Activated CD4-positive, alpha-beta memory T cell treated with anti-CD3 and anti-CD28 coated beads for 36 hours (primary cell): ENCODE measurements around the gene SLC25A17. TPM values are rescaled to one million over a fixed set of nuclear protein-coding genes. Genes with fewer than 3 reads are reported as not detected.
"Not testable (repeated sequence)": the region's sequence is repeated elsewhere in the genome, so short reads cannot be mapped to it uniquely, and the experiment has no call there.

ENCODE experiments used
- CTCF ChIA-PET: fragments of 350-600 bp; sonication (Branson Sonifier 250); formaldehyde crosslinking; loops from one replicate; lab custom pipeline; 2021; ENCODE audit warnings: antibody characterized with exemption, inconsistent platforms; lab: Charles Lee
- POLR2A ChIA-PET: fragments of 350-600 bp; sonication (Branson Sonifier 250); formaldehyde crosslinking; loops from one replicate; lab custom pipeline; 2021; ENCODE audit warnings: antibody characterized with exemption; lab: Charles Lee
- DNase-seq: peaks from one replicate; pipeline ENCODE4 v3.0.0-alpha.2; 2020
- H3K27ac Mint-ChIP-seq: one replicate; pipeline ENCODE4 v1.8.0; 2021; ENCODE audit warnings: mixed read lengths
- H3K27me3 Mint-ChIP-seq: one replicate; pipeline ENCODE4 v1.8.0; 2021; ENCODE audit warnings: mixed read lengths
- H3K36me3 Mint-ChIP-seq: one replicate; pipeline ENCODE4 v1.8.0; 2021; ENCODE audit warnings: mixed read lengths
- H3K4me1 Mint-ChIP-seq: one replicate; pipeline ENCODE4 v1.8.0; 2021; ENCODE audit warnings: low read depth, mixed read lengths
- H3K4me3 Mint-ChIP-seq: one replicate; pipeline ENCODE4 v1.8.0; 2021; ENCODE audit warnings: mild to moderate bottlenecking, mixed read lengths
- H3K9me3 Mint-ChIP-seq: one replicate; pipeline ENCODE4 v1.8.0; 2021; ENCODE audit warnings: mixed read lengths
- intact Hi-C: fragments of 100-400 bp; cut with micrococcal nuclease; formaldehyde crosslinking; loops from one replicate; pipeline ENCODE4 v1.15.1; 2023
- total RNA-seq, 2 experiments: library from RNA; stranded (reverse); gene quantifications; one replicate each; pipeline ENCODE4 v1.2.3, GENCODE V29; 2021

The SLC25A17 gene
- total RNA-seq, 2 experiments from 2014 or later, result 29.3 to 30.8 TPM

GRCh38 chr22:40853961-40854360 lies 34.8 kb upstream of the SLC25A17 start:
- H3K4me1 Mint-ChIP-seq, result peaks cover 54% of the 10 kb centered on the region
- ChIA-PET CTCF (interaction anchor here (1.1 to 1.5 kb wide), 4 partner anchors 15 to 171 kb away, joined by 3 to 12 read pairs (median 6); no protein-coding TSS in a partner anchor), POLR2A (interaction anchor here (2.1 kb wide), 1 partner anchor 23 kb away, joined by 5 read pairs; no protein-coding TSS in a partner anchor)

GRCh38 chr22:40853333-40853732 lies 34.2 kb upstream of the SLC25A17 start:
- H3K9me3 Mint-ChIP-seq, result no peaks in the 10 kb centered on the region
- H3K27ac Mint-ChIP-seq, result no peak overlapping the region
- DNase-seq, result no peak
- ChIA-PET CTCF (interaction anchor here (0.6 to 1.8 kb wide), 4 partner anchors 14 to 171 kb away, joined by 3 to 5 read pairs (median 3); no protein-coding TSS in a partner anchor), POLR2A (interaction anchor here (2.1 kb wide), 1 partner anchor 22 kb away, joined by 5 read pairs; no protein-coding TSS in a partner anchor)
- H3K4me1 Mint-ChIP-seq, result peaks cover 51% of the 10 kb centered on the region
- H3K36me3 Mint-ChIP-seq, result peaks cover 6% of the 10 kb centered on the region
- intact Hi-C loops, result loop anchor here (10.0 kb wide), 1 partner anchor 809 kb away; no protein-coding TSS in a partner anchor
- no peaks in the 10 kb centered on the region for H3K27me3 Mint-ChIP-seq
- no peak overlapping the region for H3K4me3 Mint-ChIP-seq

More at GRCh38 chr22:40853961-40854360, 34.8 kb upstream of the SLC25A17 start:
- intact Hi-C loops, result loop anchor here (10.0 kb wide), 1 partner anchor 809 kb away; no protein-coding TSS in a partner anchor
- DNase-seq, result no peak
- Mint-ChIP-seq H3K36me3 (peaks cover 6% of the 10 kb centered on the region), H3K4me3 (no peak overlapping the region), H3K27ac (no peak overlapping the region), H3K9me3 (no peaks in the 10 kb centered on the region), H3K27me3 (no peaks in the 10 kb centered on the region)

GRCh38 chr22:40845816-40846215 lies 26.7 kb upstream of the SLC25A17 start:
- Mint-ChIP-seq H3K4me1 (peaks cover 13% of the 10 kb centered on the region), H3K36me3 (peaks cover 31% of the 10 kb centered on the region)
- DNase-seq, POLR2A ChIA-PET, H3K9me3 Mint-ChIP-seq, CTCF ChIA-PET, H3K27ac Mint-ChIP-seq, intact Hi-C loops, H3K27me3 Mint-ChIP-seq, H3K4me3 Mint-ChIP-seq: not testable (repeated sequence)

- H3K36me3 Mint-ChIP-seq, result peaks cover 34% of the 10 kb centered on the region
- H3K4me1 Mint-ChIP-seq, result peaks cover 8% of the 10 kb centered on the region
- no peaks in the 10 kb centered on the region for H3K27me3 Mint-ChIP-seq
- intact Hi-C loops, result no loop called here
- no peaks in the 10 kb centered on the region for H3K9me3 Mint-ChIP-seq
- no peak for DNase-seq
- ChIA-PET POLR2A (no interaction called here), CTCF (no interaction called here)
- H3K27ac Mint-ChIP-seq, result no peak overlapping the region
- H3K4me3 Mint-ChIP-seq, result no peak overlapping the region
These were observed 25.8 kb upstream of the SLC25A17 start for GRCh38 chr22:40844951-40845350.

GRCh38 chr22:40838486-40838885 lies 19.3 kb upstream of the SLC25A17 start:
- DNase-seq, result no peak
- no peaks in the 10 kb centered on the region for H3K27me3 Mint-ChIP-seq
- peaks cover 8% of the 10 kb centered on the region for H3K4me1 Mint-ChIP-seq
- H3K9me3 Mint-ChIP-seq, result no peaks in the 10 kb centered on the region
- H3K4me3 Mint-ChIP-seq, result no peak overlapping the region
- CTCF ChIA-PET, result interaction anchor here (1.6 kb wide), 1 partner anchor 15 kb away, joined by 3 read pairs; no protein-coding TSS in a partner anchor
- H3K27ac Mint-ChIP-seq, result no peak overlapping the region
- POLR2A ChIA-PET, result no interaction called here
- intact Hi-C loops, result no loop called here
- peaks cover 47% of the 10 kb centered on the region for H3K36me3 Mint-ChIP-seq

- H3K27me3 Mint-ChIP-seq, result no peaks in the 10 kb centered on the region
- intact Hi-C loops, result no loop called here
- ChIA-PET CTCF (interaction anchor here (0.8 to 0.9 kb wide), 2 partner anchors 16 to 152 kb away, joined by 3 to 4 read pairs; no protein-coding TSS in a partner anchor), POLR2A (interaction anchor here (0.6 kb wide), 1 partner anchor 92 kb away, joined by 3 read pairs; no protein-coding TSS in a partner anchor)
- H3K36me3 Mint-ChIP-seq, result peaks cover 41% of the 10 kb centered on the region
- H3K4me3 Mint-ChIP-seq, result no peak overlapping the region
- H3K4me1 Mint-ChIP-seq, result no peaks in the 10 kb centered on the region
- H3K9me3 Mint-ChIP-seq, result no peaks in the 10 kb centered on the region
- DNase-seq, result no peak
- no peak overlapping the region for H3K27ac Mint-ChIP-seq
These were observed 15.5 kb upstream of the SLC25A17 start for GRCh38 chr22:40834619-40835018.

- Mint-ChIP-seq H3K4me3 (no peak overlapping the region), H3K27ac (no peak overlapping the region), H3K27me3 (no peaks in the 10 kb centered on the region), H3K9me3 (no peaks in the 10 kb centered on the region), H3K36me3 (peaks cover 31% of the 10 kb centered on the region), H3K4me1 (no peaks in the 10 kb centered on the region)
- no peak for DNase-seq
- intact Hi-C loops, result no loop called here
- POLR2A ChIA-PET, result no interaction called here
- CTCF ChIA-PET, result interaction anchor here (1.3 kb wide), 1 partner anchor 146 kb away, joined by 3 read pairs; no protein-coding TSS in a partner anchor
These were observed 10.0 kb upstream of the SLC25A17 start for GRCh38 chr22:40829131-40829530.

- Mint-ChIP-seq H3K4me3 (no peak overlapping the region), H3K9me3 (no peaks in the 10 kb centered on the region), H3K4me1 (no peaks in the 10 kb centered on the region), H3K27ac (no peak overlapping the region), H3K27me3 (no peaks in the 10 kb centered on the region), H3K36me3 (peaks cover 24% of the 10 kb centered on the region)
- no peak for DNase-seq
- ChIA-PET POLR2A (no interaction called here), CTCF (no interaction called here)
- intact Hi-C loops, result no loop called here
These were observed 8.0 kb upstream of the SLC25A17 start for GRCh38 chr22:40826984-40827741.

GRCh38 chr22:40826292-40826691 lies 7.1 kb upstream of the SLC25A17 start:
- peaks cover 22% of the 10 kb centered on the region for H3K36me3 Mint-ChIP-seq
- intact Hi-C loops, H3K9me3 Mint-ChIP-seq, H3K27me3 Mint-ChIP-seq, H3K4me1 Mint-ChIP-seq, H3K27ac Mint-ChIP-seq, POLR2A ChIA-PET, CTCF ChIA-PET, DNase-seq, H3K4me3 Mint-ChIP-seq: not testable (repeated sequence)

GRCh38 chr22:40823426-40823825 lies 4.3 kb upstream of the SLC25A17 start:
- CTCF ChIA-PET, result interaction anchor here (1.4 to 2.0 kb wide), 2 partner anchors 16 to 140 kb away, joined by 3 to 5 read pairs; no protein-coding TSS in a partner anchor
- no peak for DNase-seq
- H3K27me3 Mint-ChIP-seq, result no peaks in the 10 kb centered on the region
- POLR2A ChIA-PET, result no interaction called here
- H3K4me1 Mint-ChIP-seq, result peaks cover 10% of the 10 kb centered on the region
- no peaks in the 10 kb centered on the region for H3K9me3 Mint-ChIP-seq
- intact Hi-C loops, result no loop called here
- H3K27ac Mint-ChIP-seq, result no peak overlapping the region
- H3K4me3 Mint-ChIP-seq, result no peak overlapping the region
- peaks cover 7% of the 10 kb centered on the region for H3K36me3 Mint-ChIP-seq

GRCh38 chr22:40819599-40820140 lies 524 bp upstream of the SLC25A17 start:
- Mint-ChIP-seq H3K9me3 (no peaks in the 10 kb centered on the region), H3K36me3 (peaks cover 5% of the 10 kb centered on the region), H3K27me3 (no peaks in the 10 kb centered on the region), H3K4me1 (peaks cover 31% of the 10 kb centered on the region), H3K27ac (peak overlapping the region; percentile 69), H3K4me3 (peak overlapping the region; percentile 92)
- intact Hi-C loops, result loop anchor here (1.0 to 10.0 kb wide), 5 partner anchors 37 to 271 kb away; partner anchors contain the start of genes RBX1 and ST13
- ChIA-PET POLR2A (interaction anchor here (1.1 to 1.5 kb wide), 3 partner anchors 37 to 132 kb away, joined by 3 to 9 read pairs (median 3); partner anchors contain the start of genes ST13 and XPNPEP3), CTCF (interaction anchor here (0.6 to 5.1 kb wide), 6 partner anchors 37 to 457 kb away, joined by 3 to 23 read pairs (median 3); no protein-coding TSS in a partner anchor)
- peak; percentile 20 for DNase-seq
